ENCODE results near the gene UST.
A peak's percentile ranks its signal among the peaks of the same experiment; 100 is the strongest.
"Not testable (repeated sequence)": the region's sequence is repeated elsewhere in the genome, so short reads cannot be mapped to it uniquely, and the experiment has no call there.

UST gene

GRCh38 chr6:148957752-148958151, 210.9 kb downstream of the UST start:
- no peak for DNase-seq

GRCh38 chr6:148959008-148959407, 212.2 kb downstream of the UST start:
- DNase-seq = no peak

GRCh38 chr6:148959501-148959900, 212.7 kb downstream of the UST start:
- DNase-seq = no peak

GRCh38 chr6:148962854-148963515, 216.2 kb downstream of the UST start:
- DNase-seq = no peak

- no peak for DNase-seq
These were observed 216.9 kb downstream of the UST start for GRCh38 chr6:148963738-148964137.

GRCh38 chr6:148964467-148964866, 217.6 kb downstream of the UST start:
- DNase-seq = no peak

GRCh38 chr6:148965287-148965686, 218.5 kb downstream of the UST start:
- no peak for DNase-seq

GRCh38 chr6:148967011-148967520, 220.2 kb downstream of the UST start:
- no peak for DNase-seq

- no peak for DNase-seq
These were observed 220.7 kb downstream of the UST start for GRCh38 chr6:148967541-148967956.

GRCh38 chr6:148968771-148969602, 222.2 kb downstream of the UST start:
- no peak for DNase-seq

- no peak for DNase-seq
These were observed 222.8 kb downstream of the UST start for GRCh38 chr6:148969603-148970061.

GRCh38 chr6:148971031-148971927, 224.4 kb downstream of the UST start:
- no peak for DNase-seq

- peak; percentile 25 for DNase-seq
These were observed 225.7 kb downstream of the UST start for GRCh38 chr6:148972481-148972880.

GRCh38 chr6:148973538-148974208, 226.8 kb downstream of the UST start:
- no peak for DNase-seq

GRCh38 chr6:148974351-148974750, 227.5 kb downstream of the UST start:
- no peak for DNase-seq

- not testable (repeated sequence) for DNase-seq
These were observed 231.5 kb downstream of the UST start for GRCh38 chr6:148978298-148978697.

- DNase-seq = no peak
These were observed 232.4 kb downstream of the UST start for GRCh38 chr6:148979014-148979901.

- DNase-seq = no peak
These were observed 233.4 kb downstream of the UST start for GRCh38 chr6:148980234-148980633.

GRCh38 chr6:148981515-148981914, 234.7 kb downstream of the UST start:
- DNase-seq = no peak

GRCh38 chr6:148983101-148983761, 236.4 kb downstream of the UST start:
- no peak for DNase-seq

- no peak for DNase-seq
These were observed 237.1 kb downstream of the UST start for GRCh38 chr6:148983966-148984365.

Data from stimulated activated CD4-positive, alpha-beta T cell treated with anti-CD3 and anti-CD28 coated beads, Interleukin-4, amount 100 ng/mL, for 24 hours (primary cell).